Measurements from ENCODE around the gene DISC1.

Gene DISC1

DNA sequence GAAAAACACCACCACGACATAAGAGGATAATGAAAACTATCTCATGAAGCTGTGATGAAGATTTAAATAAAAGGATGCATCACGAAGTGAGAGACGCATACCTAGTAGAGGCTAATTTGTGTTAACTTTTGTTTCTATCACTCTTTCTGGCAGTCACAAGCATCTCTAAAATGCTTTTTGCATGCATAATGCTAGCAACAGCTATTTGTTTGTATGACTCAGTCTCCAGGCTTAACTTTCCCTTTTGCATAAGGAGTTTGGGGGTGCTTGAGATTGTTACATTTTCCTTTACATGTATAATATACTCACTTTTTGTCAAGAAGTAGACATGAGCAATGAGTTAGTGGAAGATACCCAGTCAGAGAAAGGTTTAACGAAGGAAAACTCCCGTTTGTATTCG, 385.4 kb downstream of the DISC1 start:
- TF ChIP-seq, protein P1, sequence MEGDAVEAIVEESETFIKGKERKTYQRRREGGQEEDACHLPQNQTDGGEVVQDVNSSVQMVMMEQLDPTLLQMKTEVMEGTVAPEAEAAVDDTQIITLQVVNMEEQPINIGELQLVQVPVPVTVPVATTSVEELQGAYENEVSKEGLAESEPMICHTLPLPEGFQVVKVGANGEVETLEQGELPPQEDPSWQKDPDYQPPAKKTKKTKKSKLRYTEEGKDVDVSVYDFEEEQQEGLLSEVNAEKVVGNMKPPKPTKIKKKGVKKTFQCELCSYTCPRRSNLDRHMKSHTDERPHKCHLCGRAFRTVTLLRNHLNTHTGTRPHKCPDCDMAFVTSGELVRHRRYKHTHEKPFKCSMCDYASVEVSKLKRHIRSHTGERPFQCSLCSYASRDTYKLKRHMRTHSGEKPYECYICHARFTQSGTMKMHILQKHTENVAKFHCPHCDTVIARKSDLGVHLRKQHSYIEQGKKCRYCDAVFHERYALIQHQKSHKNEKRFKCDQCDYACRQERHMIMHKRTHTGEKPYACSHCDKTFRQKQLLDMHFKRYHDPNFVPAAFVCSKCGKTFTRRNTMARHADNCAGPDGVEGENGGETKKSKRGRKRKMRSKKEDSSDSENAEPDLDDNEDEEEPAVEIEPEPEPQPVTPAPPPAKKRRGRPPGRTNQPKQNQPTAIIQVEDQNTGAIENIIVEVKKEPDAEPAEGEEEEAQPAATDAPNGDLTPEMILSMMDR (conservative IDR thresholded peaks at IDR 0.05; ENCODE audit: low read depth, low read length): no peak
- H3K4me3 ChIP-seq (ENCODE audit: low read depth, low read length): no peak overlapping the region
- DNase-seq (ENCODE audit: low read depth): no peak

DNA sequence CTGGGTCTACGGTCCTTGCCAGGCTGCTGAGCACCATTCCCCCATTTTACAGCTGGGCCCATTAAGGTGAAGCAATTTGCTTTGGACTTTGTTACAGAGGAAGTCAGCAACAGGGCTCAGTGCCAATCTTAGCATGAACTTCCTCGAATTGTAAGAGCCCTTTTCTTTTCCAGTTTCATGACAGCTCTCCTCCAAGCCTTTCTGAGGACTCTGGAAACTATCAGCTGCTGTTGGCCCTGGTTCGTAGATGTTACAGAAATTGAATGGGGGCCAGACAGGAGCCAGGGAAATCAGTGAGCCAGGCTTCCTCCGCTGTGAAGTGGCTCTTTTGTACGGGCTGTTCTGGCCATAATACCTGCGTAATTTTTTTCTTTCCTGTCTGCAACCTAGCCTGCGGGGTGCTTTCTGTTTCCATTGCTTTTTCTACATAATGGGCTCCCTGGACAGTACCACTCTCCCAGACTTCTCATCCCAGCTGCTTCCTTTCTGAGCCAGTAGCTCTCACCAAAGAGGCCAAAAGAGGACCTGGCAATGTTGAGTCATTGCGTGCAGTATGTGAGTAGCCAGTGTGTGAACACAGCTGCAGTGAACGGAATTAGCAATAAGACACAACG, 386.3 kb downstream of the DISC1 start:
- TF ChIP-seq, protein P1 (conservative IDR thresholded peaks at IDR 0.05; ENCODE audit: low read depth, low read length): no peak

DNA sequence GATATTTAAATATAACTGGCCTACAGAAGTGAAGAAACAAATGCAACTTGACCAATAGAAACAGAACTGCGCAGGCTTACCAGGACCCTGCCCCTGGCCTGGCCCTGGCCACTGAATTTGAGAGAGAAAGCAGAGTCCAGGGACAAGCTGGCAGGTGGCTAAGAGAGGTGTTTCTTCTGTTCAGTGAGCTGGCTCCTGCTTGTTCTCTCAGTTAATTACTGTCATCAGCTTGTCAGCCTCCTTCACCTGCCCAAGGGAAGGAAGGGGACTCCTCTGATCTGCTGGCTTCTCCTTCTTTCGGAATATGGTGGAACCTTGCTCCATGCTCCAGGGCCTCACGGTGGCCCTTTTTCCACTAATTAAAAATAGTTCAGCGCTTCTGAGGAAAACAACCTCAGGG, 388.4 kb downstream of the DISC1 start:
- H3K4me3 ChIP-seq (ENCODE audit: low read depth, low read length): no peak overlapping the region
- DNase-seq (ENCODE audit: low read depth): no peak
- TF ChIP-seq, protein P1 (conservative IDR thresholded peaks at IDR 0.05; ENCODE audit: low read depth, low read length): no peak

More for the DNA sequence above, 386.3 kb downstream of the DISC1 start:
- DNase-seq (ENCODE audit: low read depth): peak; percentile 35
- H3K4me3 ChIP-seq (ENCODE audit: low read depth, low read length): no peak overlapping the region

DNA sequence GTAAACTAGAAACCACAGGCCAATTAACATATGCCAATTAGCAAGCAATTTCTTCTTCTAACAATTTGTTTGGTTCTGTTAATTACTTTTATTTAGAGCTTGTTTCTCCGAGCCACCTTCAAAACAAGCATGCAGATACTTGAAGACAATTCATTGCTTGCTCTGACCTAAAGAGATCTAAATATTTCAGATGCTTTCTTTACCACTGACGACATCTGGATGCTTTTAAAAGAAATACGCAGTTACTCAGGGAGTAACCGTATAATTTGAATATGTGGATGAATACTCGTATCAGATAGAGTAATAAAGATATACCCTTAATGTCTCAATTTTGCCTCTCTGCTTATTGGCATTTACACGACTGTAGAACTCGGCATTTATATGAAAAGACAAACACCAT, 390.0 kb downstream of the DISC1 start:
- peak; percentile 30 for DNase-seq (ENCODE audit: low read depth)
- TF ChIP-seq, protein P1 (conservative IDR thresholded peaks at IDR 0.05; ENCODE audit: low read depth, low read length): no peak
- no peak overlapping the region for H3K4me3 ChIP-seq (ENCODE audit: low read depth, low read length)

DNA sequence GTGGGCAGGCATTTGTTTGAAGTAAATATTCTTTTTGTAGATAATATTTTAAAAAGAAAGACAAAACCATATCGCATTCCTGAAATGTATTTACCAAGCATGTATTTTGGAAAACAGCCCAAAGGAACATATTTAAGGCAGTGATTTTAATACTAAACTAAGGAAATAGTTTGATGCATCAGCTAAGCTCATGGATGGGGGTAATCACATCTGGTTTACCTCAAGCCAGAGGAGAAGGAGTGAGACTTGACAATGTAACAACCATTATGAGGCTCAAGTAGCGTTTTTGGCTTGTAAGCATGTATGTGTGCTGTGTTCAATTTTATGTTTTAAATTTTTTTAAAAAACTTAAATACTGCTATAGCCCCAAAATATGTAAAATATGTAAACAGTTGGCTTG, 390.5 kb downstream of the DISC1 start:
- H3K4me3 ChIP-seq (ENCODE audit: low read depth, low read length): no peak overlapping the region
- DNase-seq (ENCODE audit: low read depth): no peak
- TF ChIP-seq, protein P1 (conservative IDR thresholded peaks at IDR 0.05; ENCODE audit: low read depth, low read length): no peak

DNA sequence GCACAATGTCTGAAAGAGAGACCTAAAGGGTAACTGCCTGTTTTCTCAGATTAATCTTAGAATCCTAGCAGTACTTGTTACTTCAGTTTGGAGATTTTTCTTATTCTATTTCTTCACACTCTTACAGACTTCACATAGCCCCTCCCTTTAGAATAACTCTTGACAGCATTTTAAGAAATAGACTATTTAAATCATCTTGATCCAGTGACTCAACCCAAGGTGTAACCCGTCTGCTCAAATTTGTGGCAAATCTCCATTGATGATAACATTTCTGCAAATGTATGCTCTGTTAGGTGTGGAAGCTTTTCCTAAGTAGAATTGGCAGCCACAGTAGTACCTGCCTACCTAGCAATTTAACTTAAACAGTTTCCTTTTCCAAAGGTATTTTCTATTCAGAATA, 391.2 kb downstream of the DISC1 start:
- TF ChIP-seq, protein P1 (conservative IDR thresholded peaks at IDR 0.05; ENCODE audit: low read depth, low read length): no peak
- no peak for DNase-seq (ENCODE audit: low read depth)

More for the DNA sequence above, 391.2 kb downstream of the DISC1 start:
- no peak overlapping the region for H3K4me3 ChIP-seq (ENCODE audit: low read depth, low read length)
